GM23338 (cell line): ENCODE results near the gene CES4A. TPM values are rescaled to one million over a fixed set of nuclear protein-coding genes. Genes with fewer than 3 reads are reported as not detected.

Source experiments
- ATAC-seq: fragments of 200-7000 bp; cut with Tn5 transposase; 3 replicates; pipeline ENCODE4 v1.9.1; 2020
- DNase-seq: peaks from one replicate; pipeline ENCODE4 v3.0.0-alpha.2; 2015; ENCODE audit warnings: low spot score
- H2AFZ ChIP-seq: fragments of 200-600 bp; sonication (generic); 2 replicates; pipeline ENCODE4 v1.8.0; 2016; ENCODE audit warnings: antibody characterized with exemption, mild to moderate bottlenecking, moderate library complexity
- H3F3A ChIP-seq: fragments of 200-600 bp; sonication (generic); replicated peaks from 2 replicates; pipeline ENCODE4 v1.8.0; 2017; ENCODE audit warnings: antibody characterized with exemption, mixed run types, low read depth
- H3K27ac ChIP-seq: fragments of 200-600 bp; sonication (generic); 2 replicates; pipeline ENCODE4 v1.6.1; 2016; ENCODE audit warnings: low read depth
- H3K27me3 ChIP-seq: fragments of 200-600 bp; sonication (generic); 2 replicates; pipeline ENCODE4 v1.8.0; 2016; ENCODE audit warnings: mild to moderate bottlenecking, mixed run types, moderate library complexity; ENCODE audit not compliant: insufficient read depth
- H3K36me3 ChIP-seq: fragments of 200-600 bp; sonication (generic); 2 replicates; pipeline ENCODE4 v1.8.0; 2016; ENCODE audit warnings: mild to moderate bottlenecking; ENCODE audit not compliant: insufficient read depth
- H3K4me1 ChIP-seq: fragments of 200-600 bp; sonication (generic); 2 replicates; pipeline ENCODE4 v1.8.0; 2016; ENCODE audit warnings: mild to moderate bottlenecking, moderate library complexity; ENCODE audit not compliant: insufficient read depth
- H3K4me2 ChIP-seq: fragments of 200-600 bp; sonication (generic); 2 replicates; pipeline ENCODE4 v1.7.1; 2017; ENCODE audit warnings: mixed run types
- H3K4me3 ChIP-seq: fragments of 200-600 bp; sonication (generic); 2 replicates; pipeline ENCODE4 v1.6.1; 2016; ENCODE audit warnings: mixed run types
- H3K79me2 ChIP-seq: fragments of 200-600 bp; sonication (generic); replicated peaks from 2 replicates; pipeline ENCODE4 v1.8.0; 2017; ENCODE audit warnings: mild to moderate bottlenecking; ENCODE audit not compliant: insufficient read depth
- H3K9me2 ChIP-seq: fragments of 200-600 bp; sonication (generic); 2 replicates; pipeline ENCODE4 v1.8.0; 2017; ENCODE audit not compliant: insufficient read depth
- H4K20me1 ChIP-seq: fragments of 200-600 bp; sonication (generic); replicated peaks from 2 replicates; pipeline ENCODE4 v1.8.0; 2017; ENCODE audit warnings: mild to moderate bottlenecking; ENCODE audit not compliant: insufficient read depth
- H3K27ac Mint-ChIP-seq: 2 replicates; pipeline ENCODE4 v1.8.0; 2020; ENCODE audit warnings: inconsistent platforms, mild to moderate bottlenecking, moderate library complexity, mixed read lengths
- H3K27me3 Mint-ChIP-seq: 3 replicates; pipeline ENCODE4 v1.8.0; 2022; ENCODE audit warnings: low read depth, mild to moderate bottlenecking, moderate library complexity, mixed read lengths, inconsistent platforms; ENCODE audit not compliant: insufficient read depth, poor library complexity
- H3K36me3 Mint-ChIP-seq: 3 replicates; pipeline ENCODE4 v1.8.0; 2021; ENCODE audit warnings: low read depth, mild to moderate bottlenecking, inconsistent platforms, moderate library complexity, mixed read lengths
- H3K4me1 Mint-ChIP-seq: 3 replicates; pipeline ENCODE4 v1.8.0; 2020; ENCODE audit warnings: mild to moderate bottlenecking, inconsistent platforms, mixed read lengths
- H3K4me3 Mint-ChIP-seq: 3 replicates; pipeline ENCODE4 v1.8.0; 2021; ENCODE audit warnings: moderate library complexity, mild to moderate bottlenecking, inconsistent platforms, mixed read lengths
- H3K9me3 Mint-ChIP-seq: 3 replicates; pipeline ENCODE4 v1.8.0; 2020; ENCODE audit warnings: moderate library complexity, mild to moderate bottlenecking, inconsistent platforms, mixed read lengths
- CREB1 ChIP-seq: fragments of 250-450 bp; sonication (Bioruptor Pico); IDR thresholded peaks from 2 replicates; pipeline ENCODE4 v1.5.0; 2020; ENCODE audit warnings: low read depth, mild to moderate bottlenecking, moderate library complexity
- EZH2 ChIP-seq: fragments of 200-600 bp; sonication (generic); IDR thresholded peaks from one replicate; pipeline ENCODE4 v1.8.0; 2017; ENCODE audit warnings: antibody characterized with exemption, mild to moderate bottlenecking, low read depth; ENCODE audit not compliant: unreplicated experiment
- EZH2phosphoT487 ChIP-seq: fragments of 200-600 bp; sonication (generic); IDR thresholded peaks from one replicate; pipeline ENCODE4 v1.8.1; 2018; ENCODE audit warnings: antibody characterized with exemption; ENCODE audit not compliant: unreplicated experiment
- JUNB ChIP-seq: IDR thresholded peaks from one replicate; pipeline ENCODE4 v1.6.1; 2016; ENCODE audit warnings: antibody characterized with exemption; ENCODE audit not compliant: unreplicated experiment
- NANOG ChIP-seq: IDR thresholded peaks from 2 replicates; pipeline ENCODE4 v1.6.1; 2016; ENCODE audit warnings: antibody characterized with exemption, borderline replicate concordance
- POLR2AphosphoS5 ChIP-seq: IDR thresholded peaks from 2 replicates; pipeline ENCODE4 v1.6.1; 2016; ENCODE audit warnings: antibody characterized with exemption, low read depth
- ZNF114 ChIP-seq: fragments of 250-450 bp; sonication (Bioruptor Pico); IDR thresholded peaks from 2 replicates; pipeline ENCODE4 v1.5.0; 2020; ENCODE audit warnings: mild to moderate bottlenecking, moderate library complexity
- ZNF331 ChIP-seq: fragments of 250-450 bp; sonication (Bioruptor Pico); IDR thresholded peaks from 2 replicates; pipeline ENCODE4 v1.5.0; 2020; ENCODE audit warnings: low read depth, mild to moderate bottlenecking, moderate library complexity
- polyA plus RNA-seq: library from polyadenylated mRNA; unstranded; fragments of >200 nt; fragmentation: Nextera tagmentation; extraction: Ambion mirVana; gene quantifications from 2 replicates; pipeline ENCODE4 v1.2.1, GENCODE V29; 2016
- total RNA-seq: library from RNA; depleted of rRNA; stranded (reverse); fragments of >200 nt; shearing (Covaris generic); gene quantifications from 2 replicates; pipeline ENCODE4 v1.2.3, GENCODE V29; 2014
- TF ChIP-seq, protein P1 (sequence below), 2 experiments: fragments of 200-600 bp in 1 of 2; sonication (generic) in 1 of 2; conservative IDR thresholded peaks; 2 replicates each; pipeline versions ENCODE4 v1.5.1 to v1.6.1; 2016 to 2017; ENCODE audit warnings: antibody characterized with exemption in 2 of 2, low read depth in 2 of 2, mild to moderate bottlenecking in 2 of 2, moderate library complexity in 1 of 2
- TF ChIP-seq, protein P2 (sequence below): IDR thresholded peaks from one replicate; pipeline ENCODE4 v1.6.1; 2018; ENCODE audit warnings: antibody characterized with exemption; ENCODE audit not compliant: unreplicated experiment
- TF ChIP-seq, protein P3 (sequence below): fragments of 250-450 bp; sonication (Bioruptor Pico); IDR thresholded peaks from 2 replicates; pipeline ENCODE4 v1.5.0; 2020; ENCODE audit warnings: mild to moderate bottlenecking, moderate library complexity

The CES4A gene
- total and polyA plus RNA-seq, 2 experiments from 2014 or later, result 0.10 to 0.42 TPM

DNA sequence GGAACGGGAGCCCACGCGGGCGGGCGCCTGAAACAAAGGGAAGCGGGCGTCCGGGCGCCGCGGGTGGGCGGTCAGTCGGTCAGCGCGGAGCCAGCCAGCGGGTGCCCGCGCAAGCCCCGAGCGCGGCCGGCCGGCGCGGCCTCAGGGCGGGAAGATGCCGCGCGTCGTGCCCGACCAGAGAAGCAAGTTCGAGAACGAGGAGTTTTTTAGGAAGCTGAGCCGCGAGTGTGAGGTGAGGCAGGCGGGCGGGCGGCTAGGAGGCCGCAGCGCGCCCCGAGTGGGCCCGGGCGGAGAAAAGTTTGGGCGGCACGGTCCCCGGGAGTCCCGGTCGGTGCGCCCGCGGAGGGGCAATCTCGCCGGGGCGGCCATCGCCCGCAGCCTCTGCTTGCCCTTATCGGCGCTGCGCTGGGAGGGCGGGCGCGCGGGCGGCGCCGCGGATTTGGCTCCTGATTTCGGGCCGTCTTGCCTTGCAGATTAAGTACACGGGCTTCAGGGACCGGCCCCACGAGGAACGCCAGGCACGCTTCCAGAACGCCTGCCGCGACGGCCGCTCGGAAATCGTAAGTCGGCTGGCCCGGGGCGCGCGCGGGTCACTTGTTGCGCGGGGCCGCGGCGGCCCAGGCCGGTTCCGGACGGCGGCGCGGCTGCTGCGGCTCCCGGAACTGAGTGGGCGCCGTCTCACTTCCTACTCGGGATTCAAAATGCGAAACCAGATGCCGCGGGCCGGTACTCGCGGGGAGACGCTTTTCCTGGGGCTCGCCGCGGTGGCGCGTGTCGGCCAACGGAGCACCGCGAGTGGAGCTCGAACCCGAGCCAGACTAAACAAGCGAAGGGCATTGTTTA is 41.1 kb downstream of the CES4A start (continued):
- TF ChIP-seq CREB1 (CRISPR knock-in tag) (no peak), ZNF331 (CRISPR knock-in tag) (no peak)

DNA sequence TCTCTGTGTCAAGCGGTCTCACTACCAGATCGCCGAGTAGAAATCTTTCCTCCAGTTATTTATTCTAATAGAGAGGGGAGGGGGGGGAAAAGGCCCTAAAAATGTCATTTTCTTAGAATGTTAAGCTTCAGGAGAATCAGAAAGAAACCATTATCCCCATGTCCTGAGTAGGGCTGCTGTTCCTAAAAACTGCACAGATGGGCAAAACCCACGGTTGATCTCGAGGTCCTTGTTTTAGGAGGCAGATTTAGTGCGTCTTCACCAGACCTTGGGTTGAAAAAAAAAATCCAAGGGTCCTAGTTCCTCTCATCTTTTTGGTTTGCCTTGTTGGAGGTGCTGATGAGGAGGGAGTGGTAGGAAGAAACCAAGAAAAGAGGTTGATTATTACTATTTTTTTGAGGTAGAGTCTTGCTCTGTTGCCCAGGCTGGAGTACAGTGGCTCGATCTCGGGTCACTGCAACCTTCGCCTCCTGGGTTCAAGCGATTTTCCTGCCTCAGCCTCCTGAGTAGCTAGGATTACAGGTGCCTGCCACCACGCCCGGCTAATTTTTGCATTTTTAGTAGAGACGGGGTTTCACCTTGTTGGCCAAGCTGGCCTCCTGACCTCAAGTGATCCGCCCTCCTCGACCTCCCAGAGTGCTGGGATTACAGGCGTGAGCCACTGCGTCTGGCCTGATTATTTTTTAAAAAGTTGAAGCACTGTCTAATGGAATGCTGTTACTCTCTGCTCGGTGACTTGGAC is 42.0 kb downstream of the CES4A start:
- Histone ChIP-seq H3K4me3 (peak overlapping the region; percentile 84), H3K9me2 (no peaks in the 10 kb centered on the region), H3K27ac (no peak overlapping the region), H3K4me1 (peaks cover 10% of the 10 kb centered on the region), H3F3A (no peaks in the 10 kb centered on the region), H2AFZ (peak overlapping the region; percentile 88; the same call in 1 of the 2 replicates), H3K36me3 (no peaks in the 10 kb centered on the region), H3K27me3 (peaks cover 16% of the 10 kb centered on the region), H4K20me1 (peaks cover 32% of the 10 kb centered on the region), H3K79me2 (peaks cover 49% of the 10 kb centered on the region), H3K4me2 (peak overlapping the region; percentile 79)
- DNase-seq, result no peak
- no peak for ATAC-seq
- H3K4me3 Mint-ChIP-seq, result peak overlapping the region; percentile 89
- H3K4me1 Mint-ChIP-seq, result peaks cover 8% of the 10 kb centered on the region; the same call in 2 of the 3 replicates
- H3K27me3 Mint-ChIP-seq, result peaks cover 11% of the 10 kb centered on the region
- no peak overlapping the region for H3K27ac Mint-ChIP-seq
- H3K36me3 Mint-ChIP-seq, result peaks cover 2% of the 10 kb centered on the region; the same call in 2 of the 3 replicates
- no peaks in the 10 kb centered on the region for H3K9me3 Mint-ChIP-seq
- TF ChIP-seq NANOG, result no peak
- TF ChIP-seq EZH2phosphoT487, result no peak
- TF ChIP-seq, protein P1, sequence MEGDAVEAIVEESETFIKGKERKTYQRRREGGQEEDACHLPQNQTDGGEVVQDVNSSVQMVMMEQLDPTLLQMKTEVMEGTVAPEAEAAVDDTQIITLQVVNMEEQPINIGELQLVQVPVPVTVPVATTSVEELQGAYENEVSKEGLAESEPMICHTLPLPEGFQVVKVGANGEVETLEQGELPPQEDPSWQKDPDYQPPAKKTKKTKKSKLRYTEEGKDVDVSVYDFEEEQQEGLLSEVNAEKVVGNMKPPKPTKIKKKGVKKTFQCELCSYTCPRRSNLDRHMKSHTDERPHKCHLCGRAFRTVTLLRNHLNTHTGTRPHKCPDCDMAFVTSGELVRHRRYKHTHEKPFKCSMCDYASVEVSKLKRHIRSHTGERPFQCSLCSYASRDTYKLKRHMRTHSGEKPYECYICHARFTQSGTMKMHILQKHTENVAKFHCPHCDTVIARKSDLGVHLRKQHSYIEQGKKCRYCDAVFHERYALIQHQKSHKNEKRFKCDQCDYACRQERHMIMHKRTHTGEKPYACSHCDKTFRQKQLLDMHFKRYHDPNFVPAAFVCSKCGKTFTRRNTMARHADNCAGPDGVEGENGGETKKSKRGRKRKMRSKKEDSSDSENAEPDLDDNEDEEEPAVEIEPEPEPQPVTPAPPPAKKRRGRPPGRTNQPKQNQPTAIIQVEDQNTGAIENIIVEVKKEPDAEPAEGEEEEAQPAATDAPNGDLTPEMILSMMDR (conservative IDR thresholded peaks at IDR 0.05; ENCODE audit: low read depth in 2 of 2), result no peak
- TF ChIP-seq ZNF331 (CRISPR knock-in tag), result no peak
- TF ChIP-seq, protein P2, sequence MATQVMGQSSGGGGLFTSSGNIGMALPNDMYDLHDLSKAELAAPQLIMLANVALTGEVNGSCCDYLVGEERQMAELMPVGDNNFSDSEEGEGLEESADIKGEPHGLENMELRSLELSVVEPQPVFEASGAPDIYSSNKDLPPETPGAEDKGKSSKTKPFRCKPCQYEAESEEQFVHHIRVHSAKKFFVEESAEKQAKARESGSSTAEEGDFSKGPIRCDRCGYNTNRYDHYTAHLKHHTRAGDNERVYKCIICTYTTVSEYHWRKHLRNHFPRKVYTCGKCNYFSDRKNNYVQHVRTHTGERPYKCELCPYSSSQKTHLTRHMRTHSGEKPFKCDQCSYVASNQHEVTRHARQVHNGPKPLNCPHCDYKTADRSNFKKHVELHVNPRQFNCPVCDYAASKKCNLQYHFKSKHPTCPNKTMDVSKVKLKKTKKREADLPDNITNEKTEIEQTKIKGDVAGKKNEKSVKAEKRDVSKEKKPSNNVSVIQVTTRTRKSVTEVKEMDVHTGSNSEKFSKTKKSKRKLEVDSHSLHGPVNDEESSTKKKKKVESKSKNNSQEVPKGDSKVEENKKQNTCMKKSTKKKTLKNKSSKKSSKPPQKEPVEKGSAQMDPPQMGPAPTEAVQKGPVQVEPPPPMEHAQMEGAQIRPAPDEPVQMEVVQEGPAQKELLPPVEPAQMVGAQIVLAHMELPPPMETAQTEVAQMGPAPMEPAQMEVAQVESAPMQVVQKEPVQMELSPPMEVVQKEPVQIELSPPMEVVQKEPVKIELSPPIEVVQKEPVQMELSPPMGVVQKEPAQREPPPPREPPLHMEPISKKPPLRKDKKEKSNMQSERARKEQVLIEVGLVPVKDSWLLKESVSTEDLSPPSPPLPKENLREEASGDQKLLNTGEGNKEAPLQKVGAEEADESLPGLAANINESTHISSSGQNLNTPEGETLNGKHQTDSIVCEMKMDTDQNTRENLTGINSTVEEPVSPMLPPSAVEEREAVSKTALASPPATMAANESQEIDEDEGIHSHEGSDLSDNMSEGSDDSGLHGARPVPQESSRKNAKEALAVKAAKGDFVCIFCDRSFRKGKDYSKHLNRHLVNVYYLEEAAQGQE, result no peak
- TF ChIP-seq JUNB, result no peak
- no peak for TF ChIP-seq CREB1 (CRISPR knock-in tag)
- no peak for TF ChIP-seq ZNF114
- no peak for TF ChIP-seq POLR2AphosphoS5
- TF ChIP-seq, protein P3, sequence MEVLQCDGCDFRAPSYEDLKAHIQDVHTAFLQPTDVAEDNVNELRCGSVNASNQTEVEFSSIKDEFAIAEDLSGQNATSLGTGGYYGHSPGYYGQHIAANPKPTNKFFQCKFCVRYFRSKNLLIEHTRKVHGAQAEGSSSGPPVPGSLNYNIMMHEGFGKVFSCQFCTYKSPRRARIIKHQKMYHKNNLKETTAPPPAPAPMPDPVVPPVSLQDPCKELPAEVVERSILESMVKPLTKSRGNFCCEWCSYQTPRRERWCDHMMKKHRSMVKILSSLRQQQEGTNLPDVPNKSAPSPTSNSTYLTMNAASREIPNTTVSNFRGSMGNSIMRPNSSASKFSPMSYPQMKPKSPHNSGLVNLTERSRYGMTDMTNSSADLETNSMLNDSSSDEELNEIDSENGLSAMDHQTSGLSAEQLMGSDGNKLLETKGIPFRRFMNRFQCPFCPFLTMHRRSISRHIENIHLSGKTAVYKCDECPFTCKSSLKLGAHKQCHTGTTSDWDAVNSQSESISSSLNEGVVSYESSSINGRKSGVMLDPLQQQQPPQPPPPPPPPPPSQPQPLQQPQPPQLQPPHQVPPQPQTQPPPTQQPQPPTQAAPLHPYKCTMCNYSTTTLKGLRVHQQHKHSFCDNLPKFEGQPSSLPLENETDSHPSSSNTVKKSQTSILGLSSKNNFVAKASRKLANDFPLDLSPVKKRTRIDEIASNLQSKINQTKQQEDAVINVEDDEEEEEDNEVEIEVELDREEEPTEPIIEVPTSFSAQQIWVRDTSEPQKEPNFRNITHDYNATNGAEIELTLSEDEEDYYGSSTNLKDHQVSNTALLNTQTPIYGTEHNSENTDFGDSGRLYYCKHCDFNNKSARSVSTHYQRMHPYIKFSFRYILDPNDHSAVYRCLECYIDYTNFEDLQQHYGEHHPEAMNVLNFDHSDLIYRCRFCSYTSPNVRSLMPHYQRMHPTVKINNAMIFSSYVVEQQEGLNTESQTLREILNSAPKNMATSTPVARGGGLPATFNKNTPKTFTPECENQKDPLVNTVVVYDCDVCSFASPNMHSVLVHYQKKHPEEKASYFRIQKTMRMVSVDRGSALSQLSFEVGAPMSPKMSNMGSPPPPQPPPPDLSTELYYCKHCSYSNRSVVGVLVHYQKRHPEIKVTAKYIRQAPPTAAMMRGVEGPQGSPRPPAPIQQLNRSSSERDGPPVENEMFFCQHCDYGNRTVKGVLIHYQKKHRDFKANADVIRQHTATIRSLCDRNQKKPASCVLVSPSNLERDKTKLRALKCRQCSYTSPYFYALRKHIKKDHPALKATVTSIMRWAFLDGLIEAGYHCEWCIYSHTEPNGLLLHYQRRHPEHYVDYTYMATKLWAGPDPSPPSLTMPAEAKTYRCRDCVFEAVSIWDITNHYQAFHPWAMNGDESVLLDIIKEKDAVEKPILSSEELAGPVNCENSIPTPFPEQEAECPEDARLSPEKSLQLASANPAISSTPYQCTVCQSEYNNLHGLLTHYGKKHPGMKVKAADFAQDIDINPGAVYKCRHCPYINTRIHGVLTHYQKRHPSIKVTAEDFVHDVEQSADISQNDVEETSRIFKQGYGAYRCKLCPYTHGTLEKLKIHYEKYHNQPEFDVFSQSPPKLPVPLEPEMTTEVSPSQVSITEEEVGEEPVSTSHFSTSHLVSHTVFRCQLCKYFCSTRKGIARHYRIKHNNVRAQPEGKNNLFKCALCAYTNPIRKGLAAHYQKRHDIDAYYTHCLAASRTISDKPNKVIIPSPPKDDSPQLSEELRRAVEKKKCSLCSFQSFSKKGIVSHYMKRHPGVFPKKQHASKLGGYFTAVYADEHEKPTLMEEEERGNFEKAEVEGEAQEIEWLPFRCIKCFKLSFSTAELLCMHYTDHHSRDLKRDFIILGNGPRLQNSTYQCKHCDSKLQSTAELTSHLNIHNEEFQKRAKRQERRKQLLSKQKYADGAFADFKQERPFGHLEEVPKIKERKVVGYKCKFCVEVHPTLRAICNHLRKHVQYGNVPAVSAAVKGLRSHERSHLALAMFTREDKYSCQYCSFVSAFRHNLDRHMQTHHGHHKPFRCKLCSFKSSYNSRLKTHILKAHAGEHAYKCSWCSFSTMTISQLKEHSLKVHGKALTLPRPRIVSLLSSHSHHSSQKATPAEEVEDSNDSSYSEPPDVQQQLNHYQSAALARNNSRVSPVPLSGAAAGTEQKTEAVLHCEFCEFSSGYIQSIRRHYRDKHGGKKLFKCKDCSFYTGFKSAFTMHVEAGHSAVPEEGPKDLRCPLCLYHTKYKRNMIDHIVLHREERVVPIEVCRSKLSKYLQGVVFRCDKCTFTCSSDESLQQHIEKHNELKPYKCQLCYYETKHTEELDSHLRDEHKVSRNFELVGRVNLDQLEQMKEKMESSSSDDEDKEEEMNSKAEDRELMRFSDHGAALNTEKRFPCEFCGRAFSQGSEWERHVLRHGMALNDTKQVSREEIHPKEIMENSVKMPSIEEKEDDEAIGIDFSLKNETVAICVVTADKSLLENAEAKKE (CRISPR knock-in tag), result no peak
- no peak for TF ChIP-seq EZH2
